HL-60 (cell line): ENCODE results near the gene NRIP1.

Source experiments
- DNase-seq, 2 experiments: peaks; one replicate each; pipeline ENCODE4 v3.0.0-alpha.2; 2010 to 2020; ENCODE audit warnings: low read depth in 1 of 2, low spot score in 1 of 2
- H3K27ac ChIP-seq: fragments of 250-450 bp; sonication (Bioruptor Pico); replicated peaks from 2 replicates; pipeline ENCODE4 v1.5.1; 2020; ENCODE audit warnings: mild to moderate bottlenecking, moderate library complexity
- H3K27me3 ChIP-seq: fragments of 250-450 bp; sonication (Bioruptor Pico); 2 replicates; pipeline ENCODE4 v1.5.1; 2021; ENCODE audit warnings: mild to moderate bottlenecking, moderate library complexity; ENCODE audit not compliant: insufficient read depth, poor library complexity, severe bottlenecking
- H3K4me3 ChIP-seq: replicated peaks from 2 replicates; pipeline ENCODE4 v1.5.1; 2011; ENCODE audit warnings: mild to moderate bottlenecking, control low read depth, low read length; ENCODE audit not compliant: insufficient read depth
- CTCF ChIP-seq: IDR thresholded peaks from one replicate; pipeline ENCODE4 v1.5.1; 2011; ENCODE audit warnings: low read length, control low read depth, inconsistent platforms; ENCODE audit not compliant: insufficient read depth
- GABPA ChIP-seq: IDR thresholded peaks from 2 replicates; pipeline ENCODE4 v1.6.1; 2012; ENCODE audit warnings: low read depth
- POLR2AphosphoS5 ChIP-seq: IDR thresholded peaks from 2 replicates; pipeline ENCODE4 v1.6.1; 2012; ENCODE audit warnings: low read depth
- REST ChIP-seq: IDR thresholded peaks from 2 replicates; pipeline ENCODE4 v1.6.1; 2012; ENCODE audit warnings: low read depth; ENCODE audit not compliant: insufficient replicate concordance
- SPI1 ChIP-seq: IDR thresholded peaks from 2 replicates; pipeline ENCODE4 v1.6.1; 2012; ENCODE audit warnings: low read depth, mild to moderate bottlenecking, borderline replicate concordance

The NRIP1 gene

GRCh38 chr21:15015622-15016471 lies 49.0 kb downstream of the NRIP1 start:
- TF ChIP-seq POLR2AphosphoS5 (no peak), CTCF (no peak), REST (no peak), SPI1 (no peak), GABPA (no peak)
- DNase-seq = no peak
- Histone ChIP-seq H3K4me3 (no peak overlapping the region), H3K27me3 (no peaks in the 10 kb centered on the region), H3K27ac (no peak overlapping the region)

GRCh38 chr21:15014221-15014620 lies 50.6 kb downstream of the NRIP1 start:
- no peak overlapping the region for H3K27ac ChIP-seq
- no peak for TF ChIP-seq POLR2AphosphoS5
- TF ChIP-seq SPI1 = no peak
- TF ChIP-seq CTCF = no peak
- TF ChIP-seq REST = no peak
- no peak for TF ChIP-seq GABPA

GRCh38 chr21:15011967-15012366 lies 52.8 kb downstream of the NRIP1 start:
- Histone ChIP-seq H3K4me3 (no peak overlapping the region), H3K27ac (no peak overlapping the region), H3K27me3 (no peaks in the 10 kb centered on the region)
- no peak for DNase-seq
- TF ChIP-seq SPI1 (no peak), CTCF (no peak), POLR2AphosphoS5 (no peak), GABPA (no peak), REST (no peak)

More at GRCh38 chr21:15014221-15014620, 50.6 kb downstream of the NRIP1 start:
- DNase-seq = no peak
- no peaks in the 10 kb centered on the region for H3K27me3 ChIP-seq
- no peak overlapping the region for H3K4me3 ChIP-seq
